Kasumi-1 (cell line): ENCODE measurements around the gene NPAS3.

Experiments
- DNase-seq, 2 experiments: peaks; one replicate each; lab custom pipeline; 2025; lab: John Stamatoyannopoulos, UW

The NPAS3 gene

DNA sequence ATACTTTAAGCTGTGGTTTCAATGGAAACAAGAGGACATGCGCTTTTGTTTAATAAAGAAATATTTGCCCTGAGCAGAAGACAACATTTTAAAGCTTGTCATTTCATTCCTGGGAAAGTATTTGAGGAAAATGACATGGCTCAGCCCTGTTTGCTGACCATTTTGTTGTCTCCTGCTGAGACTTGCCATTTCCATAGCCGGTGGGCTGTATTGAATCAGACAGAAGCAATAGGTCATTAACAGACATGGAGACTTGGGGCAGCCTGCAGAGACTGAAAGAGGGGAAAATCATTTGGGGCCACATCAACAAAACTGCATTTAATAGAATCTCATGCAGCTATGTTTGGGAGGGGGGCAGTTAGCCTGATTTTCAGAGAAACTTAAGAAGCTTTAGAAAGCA is 443.0 kb downstream of the NPAS3 start:
- no peak for DNase-seq

- no peak for DNase-seq
Observed at GRCh38 chr14:33386140-33386539, 447.5 kb downstream of the NPAS3 start.

DNA sequence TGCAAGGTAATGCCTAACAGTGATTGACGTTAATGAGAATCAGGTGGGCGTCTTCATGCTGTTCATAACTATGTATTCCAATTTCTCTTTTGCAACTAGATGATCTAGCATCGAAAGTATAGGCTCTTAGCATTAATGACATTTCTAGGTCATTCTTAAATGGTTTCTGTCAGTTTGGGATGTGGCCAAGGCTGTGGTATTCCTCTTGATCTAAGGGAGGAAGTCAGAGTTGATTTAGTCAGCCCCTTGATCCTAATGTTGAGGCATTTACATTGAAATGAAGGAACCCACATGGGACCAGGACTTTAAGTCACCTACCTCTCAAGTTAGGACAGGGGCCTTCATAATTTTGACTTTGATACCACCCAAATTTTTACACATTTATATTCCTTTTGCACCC is 448.1 kb downstream of the NPAS3 start:
- no peak for DNase-seq

DNA sequence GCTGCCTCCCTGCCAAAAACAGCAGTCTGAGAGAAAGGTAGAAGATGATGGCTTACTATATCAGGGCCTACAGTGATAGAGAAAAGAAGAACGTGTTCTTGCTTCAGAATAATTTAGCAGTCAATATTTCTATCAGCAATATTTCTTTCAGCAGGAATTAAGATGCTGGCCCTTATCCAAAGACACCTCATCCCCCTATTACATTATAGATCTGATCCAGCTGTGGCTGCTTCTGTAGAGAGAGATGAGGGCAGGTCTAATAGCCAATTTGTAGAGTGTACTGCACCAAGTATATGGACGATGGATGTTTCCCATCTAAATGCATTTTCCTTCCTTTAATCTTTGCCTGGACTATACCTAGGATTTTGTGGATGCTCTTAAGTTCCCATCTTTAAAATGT is 451.7 kb downstream of the NPAS3 start:
- DNase-seq = no peak

DNA sequence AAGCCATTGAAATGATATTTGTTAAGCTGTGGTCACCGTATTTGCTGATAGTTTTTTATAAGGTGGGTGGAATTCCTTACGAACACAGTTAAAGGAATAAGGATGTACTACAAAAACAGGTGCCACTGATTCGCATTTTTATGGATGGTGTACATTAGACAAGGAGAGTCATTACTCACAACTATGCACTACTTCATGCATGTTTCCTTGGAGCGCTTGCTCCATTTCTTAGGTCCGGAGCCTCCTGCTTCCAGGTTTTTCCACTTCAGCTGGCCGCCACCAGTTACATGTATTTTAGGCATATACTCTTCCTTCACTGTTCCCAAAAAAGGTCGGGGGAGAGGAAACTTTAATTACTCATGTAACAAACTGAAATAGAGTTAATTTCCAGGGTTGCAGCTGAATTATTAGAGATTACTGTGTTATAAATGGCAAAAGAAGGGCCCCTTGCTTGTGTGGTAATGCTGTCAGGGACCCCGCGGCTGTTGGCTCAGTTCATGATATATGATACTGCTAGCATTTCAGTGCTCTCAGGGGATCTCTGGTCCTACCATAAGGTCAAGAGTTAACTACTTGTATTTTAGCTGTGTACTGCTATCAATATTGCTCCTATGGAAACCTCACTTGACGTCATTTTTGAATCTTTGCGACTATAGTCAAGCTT is 454.7 kb downstream of the NPAS3 start:
- no peak for DNase-seq

DNA sequence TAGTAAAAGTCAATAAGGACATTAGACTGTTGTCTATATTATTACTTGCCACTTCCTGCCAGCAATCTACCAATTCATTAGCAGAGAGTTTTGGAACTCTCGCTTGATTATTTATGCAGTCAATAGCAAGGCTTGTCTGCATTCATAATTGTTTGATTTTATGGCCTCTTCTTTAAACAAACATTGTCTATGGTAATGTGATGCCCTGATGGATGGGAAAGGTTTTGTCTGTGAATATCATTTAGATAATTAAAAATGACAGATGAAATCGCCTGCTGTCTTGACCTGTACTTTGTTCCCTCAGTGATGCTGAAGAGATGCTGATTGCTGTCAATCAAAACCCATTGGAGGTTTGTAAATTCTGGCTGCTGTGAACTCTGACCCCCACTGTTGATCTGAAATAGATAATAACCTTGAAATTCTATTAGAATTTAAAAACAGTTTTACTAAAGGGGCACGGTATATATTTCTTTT is 455.3 kb downstream of the NPAS3 start:
- no peak for DNase-seq

DNA sequence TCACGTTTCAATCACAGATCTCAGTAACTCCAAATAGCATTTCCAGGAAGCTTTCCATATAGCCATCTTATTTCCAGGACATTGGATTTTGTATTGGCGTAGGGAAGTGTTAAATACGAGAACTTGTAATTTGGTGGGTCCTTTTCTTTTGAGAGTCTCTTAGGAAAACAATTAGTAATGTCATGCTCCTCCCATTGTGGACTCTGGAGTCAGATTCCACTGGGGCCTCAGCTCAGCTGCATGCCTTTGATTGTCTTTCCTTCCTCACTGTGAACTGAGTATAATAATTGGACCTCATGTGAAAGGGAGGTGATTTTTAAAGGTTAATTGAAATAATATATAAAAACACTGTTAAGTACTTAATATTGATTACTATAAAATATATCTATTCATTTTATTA is 462.6 kb downstream of the NPAS3 start:
- no peak for DNase-seq

DNA sequence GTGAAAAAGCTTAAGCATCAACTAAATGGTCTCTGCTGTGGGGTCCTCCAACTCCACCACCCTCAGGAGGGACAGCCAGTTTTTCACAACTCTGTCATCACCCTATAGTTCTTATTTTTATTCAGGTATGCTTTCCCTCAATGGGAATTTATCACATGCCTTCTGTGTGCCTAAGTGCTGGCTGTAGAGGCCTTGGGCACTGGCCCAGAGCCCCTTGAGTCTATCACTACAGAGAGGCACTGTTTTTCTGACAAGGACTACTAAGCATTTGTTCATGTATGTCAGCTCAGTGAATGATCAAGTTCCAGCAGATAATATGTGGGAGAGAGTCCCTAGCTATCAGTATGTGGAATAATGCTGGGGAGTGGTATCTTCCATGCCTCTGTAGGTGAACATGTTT is 463.9 kb downstream of the NPAS3 start:
- no peak for DNase-seq

- no peak for DNase-seq
Observed at GRCh38 chr14:33404054-33404453, 465.4 kb downstream of the NPAS3 start.

DNA sequence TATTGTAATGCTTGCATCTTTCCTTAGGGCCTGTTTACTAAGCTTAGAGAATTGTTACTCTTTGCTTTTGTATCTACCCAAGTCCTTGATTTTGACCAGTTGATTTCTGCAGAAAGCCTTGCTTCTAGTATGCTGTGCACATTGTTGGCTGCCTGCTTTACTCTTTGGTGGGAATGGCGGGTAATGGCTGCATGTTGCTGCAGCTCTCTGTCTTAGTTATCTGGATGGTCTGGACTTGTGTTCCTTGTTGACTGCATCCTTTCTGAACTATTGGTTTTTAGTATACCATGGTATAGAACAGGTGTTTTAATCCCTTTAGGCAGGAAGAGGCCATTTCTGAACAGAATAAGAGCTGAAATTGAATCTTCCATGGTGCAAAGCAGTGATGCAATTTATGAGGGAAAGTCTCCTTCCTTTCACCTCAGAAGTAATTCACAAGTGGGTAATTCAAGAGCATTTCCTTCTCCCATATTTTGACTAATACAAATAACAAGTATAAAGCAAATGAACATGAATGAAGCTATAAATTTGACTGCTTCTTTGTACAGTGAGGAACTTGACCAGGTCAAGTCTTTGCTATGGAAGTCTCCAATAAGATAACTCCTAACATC is 466.4 kb downstream of the NPAS3 start:
- DNase-seq = no peak

DNA sequence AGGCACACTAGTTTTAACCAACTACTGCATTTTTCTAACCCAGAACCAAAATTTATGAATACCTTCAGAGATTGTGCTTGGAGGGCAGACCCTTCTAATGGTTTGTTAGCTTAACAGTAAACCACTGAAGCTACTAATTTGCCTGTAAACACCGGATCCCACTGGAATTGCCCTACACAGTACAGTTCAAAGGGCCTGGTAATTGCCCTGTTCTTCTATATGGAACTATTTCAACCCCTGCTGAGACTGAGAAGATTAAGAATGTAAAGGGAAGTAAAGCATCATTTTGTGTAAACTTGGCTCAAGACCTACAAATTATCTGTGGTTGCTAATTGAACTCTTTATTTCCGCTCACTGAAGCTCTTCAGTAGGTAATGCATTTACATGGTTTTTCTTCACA is 468.1 kb downstream of the NPAS3 start:
- DNase-seq = no peak

- DNase-seq = no peak
Observed at GRCh38 chr14:33408291-33408690, 469.6 kb downstream of the NPAS3 start.

DNA sequence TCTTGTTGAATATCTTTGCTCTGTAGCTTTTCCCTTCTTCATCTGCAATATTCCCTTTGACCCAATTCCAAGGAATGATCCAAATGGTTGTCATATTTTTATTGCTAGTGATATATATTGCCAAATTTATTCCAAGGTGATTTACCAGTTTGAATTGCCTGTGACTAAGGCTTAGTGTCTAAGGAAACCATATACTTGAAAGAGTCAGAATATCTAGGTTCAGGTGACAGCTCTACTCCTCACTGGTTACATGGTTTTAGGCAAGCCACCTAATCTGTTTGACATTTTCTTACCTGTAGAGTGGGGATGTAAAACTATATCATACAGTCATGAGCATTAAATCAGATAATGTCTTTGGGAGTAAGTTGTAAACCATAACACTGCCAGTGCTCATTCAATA is 473.8 kb downstream of the NPAS3 start:
- DNase-seq = no peak

GRCh38 chr14:33413381-33413780 is 474.7 kb downstream of the NPAS3 start:
- DNase-seq = no peak

DNA sequence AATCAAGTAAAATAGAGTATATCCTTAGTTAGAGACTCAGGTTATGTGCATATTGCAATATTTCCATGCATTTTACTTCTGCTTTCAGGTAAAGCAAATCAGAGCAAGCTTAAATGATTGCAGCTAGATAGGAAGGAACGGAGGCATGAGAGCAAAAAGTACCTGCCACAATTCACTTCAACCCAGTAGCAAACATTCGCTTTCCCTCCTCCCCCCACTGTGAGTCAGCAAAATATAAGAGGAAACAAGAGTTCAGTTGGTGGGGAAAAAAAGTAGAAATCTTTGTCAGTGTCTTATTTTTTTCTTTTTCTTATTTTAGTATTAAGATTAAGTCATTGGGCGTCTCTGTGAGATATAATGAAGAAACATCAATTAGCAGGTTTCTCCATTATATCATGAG is 475.4 kb downstream of the NPAS3 start:
- DNase-seq = peak; percentile 20 to 47

- no peak for DNase-seq
Observed at GRCh38 chr14:33420051-33420627, 481.5 kb downstream of the NPAS3 start.

DNA sequence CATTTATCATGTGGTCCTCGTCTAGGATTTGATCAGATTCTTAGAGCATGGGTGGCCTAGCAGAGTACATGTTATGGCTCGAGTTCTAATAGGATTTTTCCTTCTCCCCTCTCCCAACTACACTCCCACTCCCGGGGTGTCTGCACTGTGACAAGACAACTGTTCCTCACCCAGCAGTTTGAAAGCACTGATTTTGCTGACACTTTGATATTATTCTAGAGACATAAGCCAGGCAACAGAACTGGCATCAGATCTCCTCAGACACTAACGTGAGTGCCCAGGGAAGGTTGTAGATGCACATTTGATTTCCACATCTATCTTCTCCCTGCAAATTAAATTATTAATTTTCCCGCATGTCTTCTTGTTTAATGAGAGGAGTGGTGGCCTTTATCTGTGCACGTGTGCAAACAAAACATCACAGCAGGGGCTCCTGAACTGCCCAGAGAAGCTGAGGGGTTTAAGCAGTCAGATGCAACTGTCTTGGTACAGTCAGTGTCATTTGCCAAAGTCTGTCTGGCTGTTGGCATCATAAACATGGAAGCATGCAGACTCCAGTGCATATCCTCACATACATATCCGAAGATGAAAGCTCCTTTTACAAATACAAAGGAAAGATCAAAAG is 491.8 kb downstream of the NPAS3 start:
- no peak for DNase-seq

- DNase-seq = peak; percentile 29 to 51
Observed at GRCh38 chr14:33432407-33433023, 493.8 kb downstream of the NPAS3 start.

GRCh38 chr14:33433396-33433795 is 494.7 kb downstream of the NPAS3 start:
- DNase-seq = no peak

DNA sequence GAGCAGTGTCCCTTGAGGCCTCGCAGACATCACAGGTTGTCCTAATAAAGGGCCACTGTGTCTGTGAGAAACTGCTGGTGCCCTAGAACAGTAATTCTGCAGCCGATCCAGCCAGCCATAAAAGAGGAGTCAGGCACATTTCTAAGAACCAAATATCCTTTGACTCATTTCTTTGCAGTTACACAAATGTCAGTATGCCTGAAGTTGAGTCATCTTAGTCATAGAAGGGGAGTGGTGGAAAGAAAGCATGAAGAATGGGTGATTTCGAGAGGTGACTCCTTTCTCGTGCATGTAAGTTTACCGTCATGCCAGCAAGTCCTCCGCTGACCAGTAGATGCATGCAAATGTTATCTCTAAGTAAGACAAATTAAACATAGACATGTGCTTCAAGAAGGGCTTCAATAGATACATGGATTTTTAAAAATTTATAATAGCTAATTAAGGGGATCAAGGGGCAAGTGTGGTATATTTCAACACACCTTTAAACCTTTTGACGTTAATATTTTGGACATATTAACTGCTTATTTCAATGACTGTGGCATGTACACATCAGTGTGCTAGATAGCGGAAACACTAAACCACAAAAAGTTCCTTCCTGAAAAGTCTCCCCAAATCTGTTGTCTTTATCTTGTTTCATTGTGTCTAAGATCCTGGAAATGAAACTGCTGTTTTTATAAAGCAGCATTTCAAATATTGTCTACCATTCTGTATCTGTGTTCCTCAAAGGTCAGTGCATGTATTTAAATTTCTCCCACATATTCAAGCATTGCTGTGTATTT is 497.4 kb downstream of the NPAS3 start:
- DNase-seq = peak; percentile 68 to 69

DNA sequence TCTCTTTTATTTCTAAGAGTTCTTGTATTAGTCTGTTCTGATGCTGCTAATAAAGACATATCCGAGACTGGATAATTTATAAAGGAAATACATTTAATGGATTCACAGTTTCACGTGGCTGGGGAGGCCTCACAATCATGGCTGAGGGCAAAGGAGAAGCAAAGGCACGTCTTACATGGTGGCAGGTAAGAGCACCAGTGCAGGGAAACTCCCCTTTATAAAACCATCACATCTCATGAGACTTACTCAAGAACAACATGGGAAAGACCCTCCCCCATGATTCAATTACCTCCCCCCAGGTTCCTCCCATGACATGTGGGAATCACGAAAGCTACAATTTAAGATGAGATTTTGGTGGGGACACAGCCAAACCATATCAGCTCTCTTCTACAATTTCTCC is 503.0 kb downstream of the NPAS3 start:
- no peak for DNase-seq

- DNase-seq = peak; percentile 50 to 58
Observed at GRCh38 chr14:33444136-33444535, 505.5 kb downstream of the NPAS3 start.
